ENCODE results near the gene CCDC3.

GRCh38 chr10:12902851-12903358 is 98.6 kb downstream of the CCDC3 start:
- no peak for TF ChIP-seq CTCF (IDR thresholded peaks at IDR 0.05; ENCODE audit: low read length)
- TF ChIP-seq EZH2 (IDR thresholded peaks at IDR 0.05; ENCODE audit: borderline replicate concordance, low read length), result no peak

All from OCI-LY1 (cell line).